HG03064 (cell line): ENCODE data around the gene SYK.

Source experiments
- ATAC-seq: cut with Tn5 transposase; IDR thresholded peaks from one replicate; pipeline ENCODE4 v1.9.1; 2021; ENCODE audit warnings: low read depth; ENCODE audit not compliant: unreplicated experiment

SYK gene

DNA sequence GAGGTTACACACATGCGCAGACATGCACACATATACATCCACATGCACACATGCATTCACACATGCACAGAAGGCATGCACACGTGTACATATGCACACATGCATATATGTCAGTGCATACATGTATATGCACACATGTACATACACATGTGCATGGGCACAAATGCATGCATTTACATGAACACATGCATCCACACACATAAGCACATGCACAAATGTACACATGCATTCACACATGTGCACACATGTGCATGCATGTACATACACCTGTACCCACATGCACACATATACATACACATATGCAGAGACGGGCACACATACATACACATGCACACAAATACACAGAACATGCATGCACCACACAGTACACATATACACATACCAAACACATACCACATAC is 97.7 kb downstream of the SYK start:
- no peak for ATAC-seq

DNA sequence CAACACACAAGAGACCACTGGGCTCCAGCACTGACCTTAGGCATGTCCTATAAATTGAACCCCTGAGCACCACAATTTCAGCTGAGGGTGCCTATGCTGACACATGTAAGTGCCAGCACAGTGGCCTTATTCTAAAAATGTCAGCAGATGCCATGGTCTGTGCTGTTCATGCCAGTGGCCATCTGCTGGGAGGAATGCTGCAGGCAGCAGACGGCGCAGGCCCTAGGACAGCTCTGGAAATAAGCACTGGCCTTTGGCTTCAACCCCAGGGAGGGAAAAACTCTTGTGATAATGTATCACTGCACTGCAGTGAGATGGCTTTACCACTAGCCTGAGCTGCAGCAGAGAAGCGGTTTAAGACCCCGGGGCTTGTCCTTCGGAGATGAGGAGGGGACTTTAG is 98.5 kb downstream of the SYK start:
- ATAC-seq = no peak

DNA sequence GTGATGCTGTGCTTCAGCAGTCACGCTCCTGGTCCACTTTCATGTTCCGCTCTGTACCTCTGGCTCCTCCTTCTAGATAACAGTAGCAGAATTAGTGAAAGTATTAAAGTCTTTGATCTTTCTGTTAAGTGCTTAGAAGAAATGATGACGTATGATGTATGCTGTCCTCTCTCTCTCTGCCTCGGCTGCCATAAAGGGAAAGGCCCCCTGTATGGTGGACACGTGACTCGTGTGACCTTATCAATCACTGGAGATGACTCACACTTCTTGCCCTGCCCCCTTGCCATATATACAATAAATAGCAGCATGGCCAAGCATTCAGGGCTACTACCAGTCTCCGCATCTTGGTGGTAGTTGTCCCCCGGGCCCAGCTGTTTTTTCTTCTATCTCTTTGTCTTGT is 100.3 kb downstream of the SYK start:
- ATAC-seq = no peak

DNA sequence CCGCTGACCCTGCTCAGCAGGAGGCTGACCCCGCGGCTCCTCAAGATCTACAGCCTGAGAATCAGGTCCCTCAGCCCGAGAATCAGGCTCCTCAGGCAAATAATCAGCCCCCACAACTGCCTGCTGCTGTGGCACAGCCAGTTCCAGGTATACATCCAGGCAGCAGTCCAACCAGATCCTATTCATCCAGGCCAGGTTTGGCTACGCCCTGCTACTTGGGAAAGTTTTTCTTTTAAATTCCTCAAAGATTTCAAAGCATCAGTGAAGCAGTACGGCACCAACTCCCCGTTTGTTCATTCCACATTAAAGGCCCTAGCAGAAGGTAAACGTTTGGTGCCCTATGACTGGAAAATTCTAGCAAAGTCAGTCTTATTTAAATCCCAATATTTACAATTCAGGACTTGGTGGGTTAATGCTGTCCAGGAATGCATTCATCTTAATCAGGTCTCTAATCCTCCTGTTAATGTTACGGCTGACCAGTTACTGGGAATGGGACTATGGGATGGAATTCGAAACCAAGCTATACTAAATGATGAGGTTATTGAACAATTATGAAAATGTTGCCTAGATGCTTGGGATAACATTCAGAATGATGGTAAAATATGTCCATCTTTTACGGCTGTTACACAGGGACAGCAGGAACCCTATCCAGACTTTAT is 102.3 kb downstream of the SYK start:
- ATAC-seq = no peak

DNA sequence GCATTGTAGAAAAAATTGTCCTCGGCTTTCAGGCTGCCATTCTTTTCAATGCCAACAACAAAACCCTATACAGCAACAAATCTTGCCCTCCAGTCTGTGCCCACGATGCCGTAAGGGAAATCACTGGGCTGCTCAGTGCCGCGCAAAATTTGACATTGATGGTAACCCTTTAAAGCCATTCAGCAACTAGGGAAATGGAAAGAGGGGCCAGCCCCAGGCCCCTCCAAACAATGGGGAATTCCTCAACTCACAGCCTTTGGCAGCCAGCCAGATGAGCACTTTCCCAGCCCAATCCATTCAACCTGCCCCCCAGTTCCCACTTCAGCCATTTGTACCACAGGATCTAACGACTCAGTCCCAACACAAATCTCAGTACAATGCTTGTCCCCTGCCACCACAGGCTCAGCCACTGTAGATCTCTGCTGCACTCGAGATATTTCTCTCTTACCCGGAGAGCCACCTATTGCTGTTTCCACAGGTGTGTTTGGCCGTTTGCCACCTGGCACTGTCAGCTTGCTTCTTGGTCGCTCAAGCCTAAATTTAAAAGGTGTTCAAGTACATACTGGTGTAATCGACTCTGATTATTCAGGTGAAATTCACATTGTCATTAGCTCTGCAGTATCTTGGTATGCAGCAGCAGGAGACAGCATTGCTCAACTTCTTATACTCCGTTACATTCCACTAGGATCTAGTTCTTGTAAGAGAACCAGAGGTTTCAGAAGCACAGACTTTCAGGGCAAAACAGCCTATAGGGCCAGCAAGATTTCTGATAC is 103.3 kb downstream of the SYK start:
- no peak for ATAC-seq

DNA sequence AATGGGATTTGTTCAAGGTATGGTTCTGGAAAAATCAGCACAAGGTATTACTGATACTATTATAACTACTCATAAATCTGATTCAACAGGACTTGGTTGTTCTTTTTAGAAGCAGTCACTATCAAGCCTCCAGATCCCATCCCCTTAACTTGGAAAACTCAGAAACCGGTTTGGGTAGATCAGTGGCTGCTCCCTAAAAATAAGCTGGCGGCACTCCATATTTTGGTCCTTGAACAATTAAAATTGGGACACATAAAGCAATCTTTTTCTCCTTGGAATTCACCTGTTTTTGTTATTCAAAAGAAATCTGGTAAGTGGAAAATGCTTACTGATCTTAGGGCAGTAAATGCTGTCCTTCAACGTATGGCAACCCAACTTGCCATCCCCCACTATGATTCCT is 104.2 kb downstream of the SYK start:
- ATAC-seq = no peak

DNA sequence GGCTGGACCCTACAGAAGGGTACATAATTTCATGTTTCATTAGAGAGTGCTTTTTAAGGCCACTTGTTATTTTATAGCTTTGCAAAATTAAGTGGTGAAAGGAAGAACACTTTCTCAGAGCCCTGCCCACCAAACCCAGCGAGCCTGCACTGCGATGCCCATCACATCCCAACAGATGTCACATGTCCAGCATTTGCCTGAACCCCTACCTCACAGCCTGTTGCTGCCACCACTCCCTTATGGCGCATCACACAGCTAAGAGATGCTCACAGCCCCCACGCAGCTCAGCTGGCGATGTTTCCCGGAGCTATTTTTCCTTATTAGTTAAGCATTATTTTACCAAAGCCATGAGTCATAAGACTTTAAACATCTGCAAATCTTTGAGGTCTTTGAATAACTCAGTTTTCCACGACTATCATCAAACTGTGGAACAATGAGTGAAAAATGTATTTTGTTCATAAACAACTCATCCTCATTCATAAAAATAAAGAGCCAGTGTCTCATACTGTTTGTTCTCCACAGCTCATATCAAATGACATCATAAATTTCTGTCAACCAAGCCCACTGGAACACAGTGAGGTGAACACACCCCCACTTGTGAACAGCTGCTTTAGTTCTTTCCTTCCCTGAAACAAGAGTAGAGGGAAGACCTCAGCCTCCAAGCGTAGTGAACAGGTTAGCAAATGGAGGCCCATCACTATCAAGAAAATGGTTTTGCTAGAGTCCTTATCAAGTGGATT is 104.9 kb downstream of the SYK start:
- no peak for ATAC-seq

DNA sequence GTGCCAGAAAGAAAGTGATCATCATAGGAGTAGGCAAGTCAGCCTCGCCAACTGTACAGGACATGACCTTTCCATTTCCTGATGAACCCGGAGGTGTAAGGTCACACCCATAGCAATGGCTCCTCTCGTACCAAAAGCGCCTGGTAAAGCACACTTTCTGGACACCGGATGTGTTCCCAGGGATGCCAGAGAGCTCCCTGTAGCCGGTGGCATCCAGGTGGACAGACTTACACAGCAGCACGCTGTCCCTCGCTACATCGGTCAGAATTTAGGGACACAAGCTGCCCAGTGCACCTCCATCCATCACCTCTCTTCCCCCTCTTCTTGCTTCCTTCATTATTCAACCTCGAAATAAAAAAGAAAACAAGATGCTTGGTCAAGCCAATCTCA is 105.4 kb downstream of the SYK start:
- ATAC-seq = no peak

DNA sequence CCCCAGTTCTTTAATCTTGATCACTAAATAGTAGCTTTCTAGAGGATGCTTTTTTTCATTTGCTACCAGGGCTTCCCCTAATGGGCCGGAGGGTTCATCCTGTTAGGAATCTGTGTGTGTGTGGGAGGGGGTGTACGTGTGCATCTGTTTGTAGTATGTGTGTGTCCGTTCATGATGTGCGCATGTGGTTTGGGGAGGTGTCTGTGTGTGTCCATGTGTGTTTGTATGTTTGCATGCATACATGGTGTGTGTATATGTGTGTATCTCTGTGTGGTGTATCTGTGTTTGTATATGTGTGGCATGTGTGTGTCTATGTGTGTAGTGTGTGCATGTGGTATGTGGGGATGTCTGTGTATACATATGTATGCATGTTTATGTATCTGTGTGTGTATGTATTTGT is 106.2 kb downstream of the SYK start:
- ATAC-seq = no peak

DNA sequence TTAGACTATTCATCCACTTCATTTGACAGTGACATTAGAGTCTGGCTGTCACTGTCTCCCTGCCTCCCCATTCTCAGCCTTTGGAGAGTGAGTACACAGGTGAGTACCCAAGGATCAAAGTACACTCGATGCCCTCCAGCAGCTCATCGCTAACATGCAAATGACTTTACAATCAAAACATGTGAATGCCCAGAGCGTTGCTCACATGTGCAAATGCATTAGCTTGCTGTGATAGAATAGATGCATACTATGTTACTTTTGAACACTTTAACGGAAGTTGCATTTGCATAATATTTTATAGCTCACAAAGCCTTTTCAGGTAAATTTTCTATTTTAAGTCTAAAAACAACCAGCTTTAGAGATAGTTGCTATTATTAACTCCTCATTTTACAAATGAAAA is 107.6 kb downstream of the SYK start:
- no peak for ATAC-seq

DNA sequence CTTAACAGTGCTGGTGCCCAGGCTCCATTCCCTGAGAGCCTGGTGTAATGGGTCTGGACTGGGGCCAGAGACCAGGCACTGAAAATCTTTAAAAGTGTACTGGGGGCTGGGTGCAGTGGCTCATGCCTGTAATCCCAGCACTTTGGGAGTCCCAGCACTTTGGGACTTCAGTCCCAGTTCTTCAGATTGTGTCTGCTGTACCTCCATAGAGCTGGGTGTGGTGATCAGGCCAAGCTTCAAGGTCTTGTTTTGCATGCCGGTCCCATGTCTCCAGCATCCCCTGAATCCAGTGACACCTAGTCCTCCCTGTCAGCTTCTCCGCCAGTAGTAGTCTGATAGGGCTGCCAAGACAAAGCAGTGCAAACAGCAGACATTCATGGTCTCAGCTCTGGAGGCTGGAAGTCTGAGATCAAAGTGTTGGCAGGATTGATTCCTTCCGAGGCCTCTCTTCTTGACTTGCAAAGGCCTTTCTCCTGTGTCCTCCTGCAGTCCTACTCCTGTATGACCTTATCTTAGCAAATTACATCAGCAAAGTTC is 108.2 kb downstream of the SYK start:
- no peak for ATAC-seq

DNA sequence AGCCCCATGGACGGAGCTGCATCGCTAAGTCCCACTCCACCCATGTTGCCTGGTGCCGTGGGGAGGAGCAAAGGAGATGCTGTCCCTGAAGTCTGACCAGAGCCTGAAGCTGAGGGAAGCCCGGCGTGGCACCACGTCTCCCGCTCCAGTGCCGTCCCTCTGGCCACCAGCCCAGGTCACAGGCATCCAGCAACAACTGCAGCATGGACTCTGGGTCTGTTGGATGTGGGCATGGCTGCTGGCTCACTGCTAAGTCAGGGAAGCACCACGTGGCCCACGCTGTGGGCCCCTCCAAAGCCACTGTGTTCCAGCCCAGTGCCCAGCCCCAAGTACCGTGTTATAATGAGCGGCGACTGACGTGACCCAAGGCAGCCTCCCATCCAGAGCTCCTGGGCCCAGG is 112.6 kb downstream of the SYK start:
- no peak for ATAC-seq

DNA sequence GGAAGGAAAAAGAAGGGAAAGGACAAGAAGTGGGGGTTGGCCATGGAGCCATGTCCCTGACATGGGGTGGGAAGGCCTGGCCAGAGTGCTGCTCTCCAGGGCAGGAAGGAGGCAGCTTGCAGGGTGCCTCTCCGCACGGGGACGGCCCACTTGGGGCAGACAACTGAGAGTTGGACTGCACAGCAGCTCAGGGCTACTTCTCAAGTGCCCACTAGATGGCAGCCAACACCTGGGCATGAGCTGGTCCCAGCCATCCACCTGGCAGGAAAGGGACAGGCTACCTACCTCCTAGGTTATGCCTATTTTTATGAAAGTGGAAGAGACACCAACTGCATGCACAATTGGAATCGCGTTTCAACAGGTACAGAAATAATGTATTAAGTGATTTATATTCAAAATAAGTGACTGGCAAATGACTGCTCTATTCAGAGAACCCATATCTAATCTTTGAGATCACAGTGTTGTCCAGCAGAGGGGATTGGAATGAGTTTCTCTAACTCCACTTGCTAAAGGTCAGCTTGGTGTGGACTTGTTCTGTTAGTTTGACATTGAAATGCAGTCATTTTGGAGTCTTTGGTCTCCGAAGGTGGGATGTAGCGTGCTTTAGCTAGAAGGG is 113.4 kb downstream of the SYK start:
- ATAC-seq = peak; percentile 85

DNA sequence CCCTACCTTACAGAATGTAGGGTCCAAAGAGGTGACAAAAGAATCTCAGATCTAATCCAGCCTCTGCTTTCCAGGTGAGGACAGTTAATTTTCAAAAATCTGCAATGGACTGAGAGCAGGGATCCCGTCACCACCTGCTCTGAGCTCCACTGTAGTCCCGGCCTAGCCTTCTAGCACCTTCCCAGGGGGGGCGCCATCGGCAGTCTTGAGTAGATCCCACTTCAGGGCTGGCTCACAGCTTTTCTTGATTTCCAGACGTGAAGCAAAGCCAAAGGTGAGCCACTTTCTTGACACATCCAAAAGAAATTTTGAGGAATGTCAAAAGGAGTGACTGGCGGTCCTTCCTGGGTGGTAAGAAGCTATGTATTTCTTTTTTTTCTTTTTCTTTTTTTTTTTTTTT is 114.1 kb downstream of the SYK start:
- ATAC-seq = no peak

DNA sequence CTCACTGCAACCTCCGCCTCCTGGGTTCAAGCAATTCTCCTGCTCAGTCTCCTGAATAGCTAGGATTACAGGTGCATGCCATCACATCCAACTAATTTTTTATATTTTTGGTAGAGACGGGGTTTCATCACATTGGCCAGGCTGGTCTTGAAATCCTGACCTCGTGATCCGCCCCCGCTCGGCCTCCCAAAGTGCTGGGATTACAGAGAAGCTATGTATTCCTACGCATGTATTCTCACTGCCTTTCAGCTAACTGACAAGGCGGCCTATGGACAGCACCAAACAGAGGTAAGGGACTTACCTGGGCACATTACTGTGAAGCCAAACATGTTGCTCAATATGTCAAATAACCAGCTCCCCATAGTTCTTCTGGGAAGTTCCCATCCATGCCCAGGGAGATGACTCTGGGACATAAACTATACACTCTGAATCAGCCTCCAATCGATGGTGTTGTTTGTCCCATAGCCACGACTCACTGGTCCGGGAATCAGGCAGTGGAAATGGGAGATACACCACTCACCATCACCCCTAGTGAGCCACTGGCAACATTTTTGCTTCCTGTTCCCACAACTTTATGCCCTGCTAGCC is 114.6 kb downstream of the SYK start:
- ATAC-seq = no peak

DNA sequence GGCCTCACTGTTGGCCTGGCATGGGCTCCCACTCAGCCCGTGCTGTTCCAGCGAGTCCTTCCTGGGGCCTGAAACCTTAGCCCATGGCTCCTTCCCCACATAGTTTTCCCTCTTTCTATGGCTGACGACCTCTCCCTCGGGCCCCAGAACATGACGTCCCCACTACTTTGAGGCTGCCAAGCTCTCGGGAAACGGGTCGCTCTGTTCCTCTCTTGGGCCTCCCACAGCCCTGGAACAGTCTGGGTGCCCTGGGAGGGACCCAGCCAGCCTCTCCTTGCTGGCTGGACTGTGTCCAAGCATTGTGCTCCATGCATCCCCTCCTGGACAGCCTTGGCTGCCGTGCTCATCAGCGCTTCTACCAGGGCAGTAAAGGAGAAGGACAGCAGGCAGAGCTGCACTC is 118.3 kb downstream of the SYK start:
- no peak for ATAC-seq

DNA sequence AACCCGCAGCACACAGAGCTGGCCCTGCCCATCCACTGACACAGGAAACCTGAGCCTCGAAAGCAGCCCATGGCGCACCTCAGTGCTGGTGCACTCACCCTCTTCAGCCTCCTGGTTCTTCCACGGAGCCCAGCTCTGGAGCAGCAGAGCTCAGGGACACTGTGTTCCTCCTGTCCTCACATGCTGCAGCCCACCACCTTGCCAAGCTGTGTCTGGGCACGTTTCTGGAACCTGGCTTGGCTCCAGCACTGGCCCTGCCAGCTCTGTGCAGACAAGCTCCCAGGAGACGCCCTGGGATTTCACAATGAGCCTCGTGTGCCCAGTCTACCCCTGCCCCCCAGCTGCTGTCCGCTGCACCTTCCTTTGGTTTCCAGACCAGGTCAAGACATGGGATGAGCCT is 119.5 kb downstream of the SYK start:
- ATAC-seq = no peak

DNA sequence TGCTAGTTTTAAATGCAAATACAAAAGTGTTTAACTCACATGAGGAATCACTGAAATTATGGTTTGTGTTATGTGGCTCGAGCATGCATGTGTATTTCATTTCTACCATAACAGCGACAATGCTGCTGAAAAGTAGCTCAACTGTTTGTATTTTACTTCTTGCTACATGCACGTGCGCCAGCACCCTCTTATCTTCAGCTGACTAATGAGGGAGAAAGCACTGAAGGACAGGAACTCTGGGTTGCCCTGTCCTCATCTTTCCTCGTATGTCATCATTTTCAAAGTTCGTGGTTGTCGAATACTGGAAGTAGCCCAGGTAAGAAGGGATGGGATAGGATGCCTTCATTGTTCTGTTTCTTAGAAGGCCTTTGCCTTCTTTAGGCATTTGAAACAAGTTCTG is 120.3 kb downstream of the SYK start:
- ATAC-seq = no peak

DNA sequence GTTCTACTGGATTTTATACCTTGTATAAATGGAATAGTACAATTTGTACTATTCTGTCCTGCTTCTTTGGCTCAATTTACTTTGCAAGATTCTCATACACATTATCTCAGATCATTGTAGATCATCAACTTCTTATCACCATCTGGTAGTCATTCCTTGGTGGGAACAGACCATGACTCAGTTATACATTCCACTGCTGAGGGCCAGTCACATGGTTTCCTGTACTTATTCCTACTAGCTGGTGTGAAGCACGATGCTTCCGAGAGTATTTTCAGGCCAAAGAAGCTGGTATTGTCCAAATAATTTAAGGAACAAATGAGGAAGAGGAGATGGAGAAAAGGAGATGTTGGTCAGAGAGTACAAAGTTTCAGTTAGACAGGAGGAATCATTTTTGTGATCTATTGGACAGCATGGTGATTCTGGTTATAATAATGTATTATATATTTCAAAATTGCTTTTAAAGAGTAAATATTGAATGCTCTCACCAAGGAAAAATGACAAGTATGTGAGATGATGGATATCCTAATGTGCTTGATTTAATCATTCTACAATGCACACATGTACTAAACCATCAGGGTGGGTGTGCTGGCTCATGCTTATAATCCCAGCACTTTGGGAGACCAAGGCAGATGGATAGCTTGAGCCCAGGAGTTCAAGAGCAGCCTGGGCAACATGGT is 124.1 kb downstream of the SYK start:
- no peak for ATAC-seq

DNA sequence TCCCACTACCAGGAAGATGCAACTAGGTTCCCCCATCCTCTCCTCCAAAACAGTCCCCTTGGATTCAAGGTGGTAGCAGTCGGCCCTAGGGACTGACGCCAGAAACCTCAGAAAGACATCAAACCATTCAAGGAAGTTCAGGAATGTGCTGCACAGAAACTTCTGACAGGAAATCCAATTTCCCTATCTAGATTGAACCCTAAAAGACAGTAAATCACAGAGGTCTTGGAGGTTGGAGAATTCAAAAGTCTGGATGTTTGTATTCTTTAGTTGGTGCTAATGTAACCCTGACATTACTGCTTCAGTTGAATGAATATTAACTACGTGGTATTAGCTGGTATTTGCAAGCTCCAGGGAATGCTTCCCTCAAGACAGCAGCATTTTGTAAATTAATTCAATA is 125.3 kb downstream of the SYK start:
- no peak for ATAC-seq
